HepG2 (cell line): ENCODE results near the gene MICAL3. TPM values are rescaled to one million over a fixed set of nuclear protein-coding genes. Genes with fewer than 3 reads are reported as not detected.

ENCODE experiments used
- ATAC-seq: fragments of 200-7000 bp; cut with Tn5 transposase; 3 replicates; pipeline ENCODE4 v1.9.1; 2020; ENCODE audit warnings: mild to moderate bottlenecking, moderate library complexity
- BruUV-seq: library from RNA; stranded (reverse); fragments of 400-500 nt; replicated peaks from 2 replicates; lab custom pipeline; 2021; lab: Mats Ljungman, UMichigan
- CTCF ChIA-PET: fragments of 300-600 bp; formaldehyde crosslinking; extraction: SDS; loops from one replicate; lab custom pipeline; 2021; ENCODE audit warnings: low total read pairs, inconsistent platforms, low intra/inter-chr PET ratio; lab: Yijun Ruan, JAX
- POLR2A ChIA-PET: fragments of 350-600 bp; sonication (Branson Sonifier 250); formaldehyde crosslinking; loops from one replicate; lab custom pipeline; 2020; ENCODE audit warnings: antibody characterized with exemption, inconsistent platforms; lab: Yijun Ruan, JAX
- DNase-seq: peaks from one replicate; pipeline ENCODE4 v3.0.0-alpha.2; 2015; ENCODE audit warnings: low spot score
- FAIRE-seq: peaks from 3 replicates; lab custom pipeline; 2011; peaks lifted over from hg19 to GRCh38; lab: Jason Lieb, UNC
- H2AFZ ChIP-seq: one replicate; pipeline ENCODE4 v1.6.1; 2011; ENCODE audit warnings: low read length, inconsistent platforms
- H3K27ac ChIP-seq: fragments of 300-600 bp; 3 replicates; pipeline ENCODE4 v1.8.0; 2011; ENCODE audit warnings: mixed run types, mild to moderate bottlenecking, mixed read lengths, low read length, inconsistent platforms; ENCODE audit not compliant: insufficient read depth; ENCODE audit errors: extremely low read length
- H3K27me3 ChIP-seq, 2 experiments: fragments of 200-600 bp in 1 of 2; 2 replicates in 1 of 2; 3 replicates in 1 of 2; pipeline versions ENCODE4 v1.6.0 to v1.8.0; 2011; ENCODE audit warnings: low read length in 2 of 2, mild to moderate bottlenecking in 2 of 2, moderate library complexity in 2 of 2, inconsistent platforms in 1 of 2; ENCODE audit not compliant: insufficient read depth in 2 of 2, control insufficient read depth in 1 of 2
- H3K36me3 ChIP-seq, 2 experiments: fragments of 200-600 bp in 1 of 2; replicated peaks in 1 of 2; 2 replicates in 1 of 2; 3 replicates in 1 of 2; pipeline versions ENCODE4 v1.5.1 to v1.8.0; 2011; ENCODE audit warnings: low read length in 2 of 2, inconsistent platforms in 1 of 2; ENCODE audit not compliant: insufficient read depth in 2 of 2, control insufficient read depth in 1 of 2
- H3K4me1 ChIP-seq: 2 replicates; pipeline ENCODE4 v1.5.1; 2012; ENCODE audit warnings: low read length, inconsistent platforms; ENCODE audit not compliant: insufficient read depth
- H3K4me2 ChIP-seq: 2 replicates; pipeline ENCODE4 v1.6.0; 2011; ENCODE audit warnings: low read depth, low read length, inconsistent platforms
- H3K4me3 ChIP-seq, 3 experiments: fragments of 200-600 bp in 1 of 3; sonication (generic), shearing (Covaris generic) in 1 of 3; replicated peaks in 1 of 3; 2 replicates each; pipeline ENCODE4 v1.5.1; 2011 to 2016; ENCODE audit warnings: low read length in 3 of 3, inconsistent platforms in 2 of 3, low read depth in 2 of 3, mild to moderate bottlenecking in 2 of 3, control low read depth in 1 of 3, mixed read lengths in 1 of 3; ENCODE audit not compliant: insufficient read depth in 1 of 3
- H3K79me2 ChIP-seq: one replicate; pipeline ENCODE4 v1.6.1; 2011; ENCODE audit warnings: low read length, inconsistent platforms; ENCODE audit not compliant: insufficient read depth
- H3K9ac ChIP-seq: 2 replicates; pipeline ENCODE4 v1.6.0; 2011; ENCODE audit warnings: mild to moderate bottlenecking, low read depth, low read length, inconsistent platforms; ENCODE audit not compliant: insufficient read depth
- H3K9me3 ChIP-seq: 2 replicates; pipeline ENCODE4 v1.5.1; 2012; ENCODE audit warnings: mild to moderate bottlenecking, low read length
- H4K20me1 ChIP-seq: 2 replicates; pipeline ENCODE4 v1.6.0; 2011; ENCODE audit warnings: inconsistent platforms, mild to moderate bottlenecking, low read length, moderate library complexity; ENCODE audit not compliant: insufficient read depth
- BCL6 ChIP-seq: IDR thresholded peaks from 2 replicates; pipeline ENCODE4 v1.6.1; 2016; ENCODE audit warnings: missing genetic modification reagents, missing compliant biosample characterization
- BHLHE40 ChIP-seq: IDR thresholded peaks from 2 replicates; pipeline ENCODE4 v1.6.1; 2011; ENCODE audit warnings: low read length, improper control_type of control experiment
- HNRNPUL1 ChIP-seq: fragments of 200-400 bp; formaldehyde crosslinking; IDR thresholded peaks from 2 replicates; pipeline ENCODE4 v1.6.1; 2017; ENCODE audit warnings: low read depth, mild to moderate bottlenecking, low read length, moderate library complexity
- MXD3 ChIP-seq: IDR thresholded peaks from 2 replicates; pipeline ENCODE4 v1.6.1; 2016; ENCODE audit warnings: mild to moderate bottlenecking, missing biosample characterization, missing genetic modification reagents
- REST ChIP-seq, 2 experiments: IDR thresholded peaks; 2 replicates each; pipeline ENCODE4 v1.6.1; 2011 to 2012; ENCODE audit warnings: low read length in 2 of 2, borderline replicate concordance in 1 of 2, low read depth in 1 of 2, mild to moderate bottlenecking in 1 of 2, moderate library complexity in 1 of 2
- SMAD9 ChIP-seq: sonication (generic); formaldehyde crosslinking; IDR thresholded peaks from 2 replicates; pipeline ENCODE4 v1.5.1; 2020; ENCODE audit warnings: mild to moderate bottlenecking, missing genetic modification reagents
- TSC22D2 ChIP-seq: sonication (generic); formaldehyde crosslinking; IDR thresholded peaks from 2 replicates; pipeline ENCODE4 v1.5.1; 2020; ENCODE audit warnings: missing genetic modification reagents, mild to moderate bottlenecking, borderline replicate concordance
- WGBS: methylation state at CpG from one replicate; pipeline ENCODE4 v1.1.6; 2017; ENCODE audit warnings: low lambda C conversion rate; 5-methylcytosine and 5-hydroxymethylcytosine counted together
- in situ Hi-C: cut with HindIII; loops from 2 replicates; pipeline ENCODE4 v1.10.0; 2017; ENCODE audit warnings: low pct_unique_long_range_greater_than_20kb; ENCODE audit not compliant: extremely low pct_ligation_motif_present
- intact Hi-C: fragments of 100-400 bp; cut with micrococcal nuclease; formaldehyde crosslinking; loops from one replicate; pipeline ENCODE4 v1.10.0; 2022; ENCODE audit not compliant: unreplicated experiment
- polyA plus RNA-seq, 8 experiments: library from polyadenylated mRNA; depleted of rRNA in 3 of 8; stranded (reverse) in 7 of 8; unstranded in 1 of 8; fragments of >200 nt; fragmentation: Illumina TruSeq in 4 of 8; extraction: Trizol in 4 of 8; gene quantifications; 2 replicates each; pipeline versions ENCODE4 v1.2.1 to v1.2.3, GENCODE V29; 2011 to 2016; ENCODE audit warnings: low read depth in 4 of 8, missing spikeins in 1 of 8, mixed read lengths in 1 of 8; ENCODE audit not compliant: insufficient read depth in 1 of 8
- total RNA-seq, 5 experiments: library from RNA; depleted of rRNA; stranded (reverse); fragments of >200 nt; fragmentation: Illumina TruSeq; extraction: Trizol; gene quantifications; 2 replicates each; pipeline ENCODE4 v1.2.3, GENCODE V29; 2016; ENCODE audit warnings: low read depth in 1 of 5

Gene MICAL3
- total and polyA plus RNA-seq, 2 of the 13 experiments (the other 11 are each of a cell fraction or from before 2014, with no cell fraction given), result 5.3 to 12.5 TPM

- no peaks in the 10 kb centered on the region for H3K9me3 ChIP-seq
- no peak overlapping the region for H3K4me2 ChIP-seq
- H4K20me1 ChIP-seq, result no peaks in the 10 kb centered on the region
- intact Hi-C loops, result no loop called here
- H3K36me3 ChIP-seq, result peaks cover 30 to 74% of the 10 kb centered on the region in 2 experiments
- no peak for TF ChIP-seq TSC22D2
- TF ChIP-seq SMAD9 (CRISPR knock-in tag), result no peak
- TF ChIP-seq MXD3 (CRISPR knock-in tag), result no peak
- no peak for TF ChIP-seq BHLHE40
- TF ChIP-seq HNRNPUL1, result no peak
- TF ChIP-seq, all 625 proteins: peak for 0
- ATAC-seq (no peak), DNase-seq (no peak), FAIRE-seq (no peak)
- WGBS, result 95% methylated on average over 8 of the region's 8 CpGs
- Histone ChIP-seq H3K79me2 (no peaks in the 10 kb centered on the region), H3K27ac (no peak overlapping the region), H3K27me3 (no peaks in the 10 kb centered on the region), H3K4me3 (no peak overlapping the region), H3K9ac (no peak overlapping the region), H3K4me1 (no peaks in the 10 kb centered on the region), H2AFZ (no peak overlapping the region)
- in situ Hi-C loops, result no loop called here
- ChIA-PET POLR2A (no interaction called here), CTCF (no interaction called here)
- no TSS peak for BruUV-seq
Observed at GRCh38 chr22:17870407-17870806, 154.0 kb downstream of the MICAL3 start.

- TF ChIP-seq BCL6 (no peak), REST (IDR thresholded peaks at IDR 0.05; ENCODE audit: borderline replicate concordance in 1 of 2, low read depth in 1 of 2, low read length in 2 of 2) (no peak)
- Histone ChIP-seq H3K79me2 (no peaks in the 10 kb centered on the region), H3K27ac (no peak overlapping the region), H3K4me3 (no peak overlapping the region), H2AFZ (no peak overlapping the region), H3K9me3 (no peaks in the 10 kb centered on the region), H3K9ac (no peak overlapping the region), H3K27me3 (no peaks in the 10 kb centered on the region), H3K4me2 (no peak overlapping the region), H4K20me1 (no peaks in the 10 kb centered on the region), H3K36me3 (peaks cover 35 to 73% of the 10 kb centered on the region in 2 experiments), H3K4me1 (no peaks in the 10 kb centered on the region)
- BruUV-seq, result no TSS peak
- ATAC-seq (no peak), FAIRE-seq (no peak), DNase-seq (no peak)
- intact Hi-C loops, result no loop called here
- in situ Hi-C loops, result no loop called here
- ChIA-PET CTCF (no interaction called here), POLR2A (no interaction called here)
- 93% methylated on average over 7 of the region's 9 CpGs for WGBS
Observed at GRCh38 chr22:17869285-17870096, 154.9 kb downstream of the MICAL3 start.
